ENCODE results near the gene VPS37B. TPM values are rescaled to one million over a fixed set of nuclear protein-coding genes. Genes with fewer than 3 reads are reported as not detected.
A peak's percentile ranks its signal among the peaks of the same experiment; 100 is the strongest.
"Not testable (repeated sequence)": the region's sequence is repeated elsewhere in the genome, so short reads cannot be mapped to it uniquely, and the experiment has no call there.

VPS37B gene
- total and polyA plus RNA-seq, 2 donors (not counting 1 experiment from before 2014, with no cell fraction given) = 10.7 to 25.6 TPM

GRCh38 chr12:122893208-122894153 is 2.4 kb downstream of the VPS37B start:
- H3K27me3 ChIP-seq (ENCODE audit: control insufficient read depth, insufficient read depth, low read length) = no peaks in the 10 kb centered on the region
- H3K27ac ChIP-seq (ENCODE audit: insufficient read depth, low read length) = peak overlapping the region; percentile 93
- H3K4me3 ChIP-seq (replicated peaks in 1 of 4; ENCODE audit: control extremely low read depth in 1 of 4, insufficient read depth in 1 of 4, low read depth in 3 of 4, low read length in 4 of 4) = peak overlapping the region; percentile 67 to 94 (median 88)
- H3K4me1 ChIP-seq (ENCODE audit: control insufficient read depth, extremely low read depth, insufficient read depth, low read length) = peaks cover 15% of the 10 kb centered on the region
- no peaks in the 10 kb centered on the region for H3K9me3 ChIP-seq (ENCODE audit: control insufficient read depth, insufficient read depth, low read depth, low read length)
- TF ChIP-seq EZH2 (IDR thresholded peaks at IDR 0.05; ENCODE audit: low read length, missing control alignments) (no peak), CTCF (conservative IDR thresholded peaks at IDR 0.05 in 1 of 2, IDR thresholded peaks at IDR 0.05 in 1 of 2; ENCODE audit: low read depth in 1 of 2, low read length in 2 of 2) (no peak)
- H3K79me2 ChIP-seq (ENCODE audit: control insufficient read depth, insufficient read depth, low read length) = peaks cover 64% of the 10 kb centered on the region
- H4K20me1 ChIP-seq (ENCODE audit: control insufficient read depth, extremely low read depth, insufficient read depth, low read length) = no peaks in the 10 kb centered on the region
- DNase-seq (ENCODE audit: low read depth in 2 of 2) = no peak
- H3K9ac ChIP-seq (ENCODE audit: insufficient read depth, low read length) = no peak overlapping the region
- H3K36me3 ChIP-seq (ENCODE audit: control insufficient read depth, insufficient read depth, low read length) = no peaks in the 10 kb centered on the region
- no peak overlapping the region for H2AFZ ChIP-seq (ENCODE audit: low read length)
- H3K4me2 ChIP-seq (ENCODE audit: extremely low read depth, insufficient read depth, low read length) = peak overlapping the region; percentile 95

- not testable (repeated sequence) for H4K20me1 ChIP-seq (ENCODE audit: control insufficient read depth, extremely low read depth, insufficient read depth, low read length); H3K4me3 ChIP-seq (replicated peaks in 1 of 4; ENCODE audit: control extremely low read depth in 1 of 4, insufficient read depth in 1 of 4, low read depth in 3 of 4, low read length in 4 of 4); DNase-seq (ENCODE audit: low read depth in 2 of 2); H3K36me3 ChIP-seq (ENCODE audit: control insufficient read depth, insufficient read depth, low read length); H3K9ac ChIP-seq (ENCODE audit: insufficient read depth, low read length); H3K27me3 ChIP-seq (ENCODE audit: control insufficient read depth, insufficient read depth, low read length); H2AFZ ChIP-seq (ENCODE audit: low read length); H3K9me3 ChIP-seq (ENCODE audit: control insufficient read depth, insufficient read depth, low read depth, low read length)
- Histone ChIP-seq H3K4me2 (ENCODE audit: extremely low read depth, insufficient read depth, low read length) (peak overlapping the region; percentile 72), H3K27ac (ENCODE audit: insufficient read depth, low read length) (peak overlapping the region; percentile 33), H3K79me2 (ENCODE audit: control insufficient read depth, insufficient read depth, low read length) (peaks cover 70% of the 10 kb centered on the region), H3K4me1 (ENCODE audit: control insufficient read depth, extremely low read depth, insufficient read depth, low read length) (peaks cover 19% of the 10 kb centered on the region)
Observed at GRCh38 chr12:122892724-122893123, 3.2 kb downstream of the VPS37B start.

GRCh38 chr12:122891661-122892525 is 4.0 kb downstream of the VPS37B start:
- H3K4me1 ChIP-seq (ENCODE audit: control insufficient read depth, extremely low read depth, insufficient read depth, low read length) = peaks cover 24% of the 10 kb centered on the region
- H3K9ac ChIP-seq (ENCODE audit: insufficient read depth, low read length) = no peak overlapping the region
- peak; percentile 75 to 85 for DNase-seq (ENCODE audit: low read depth in 2 of 2)

More at GRCh38 chr12:122891661-122892525, 4.0 kb downstream of the VPS37B start:
- no peaks in the 10 kb centered on the region for H3K27me3 ChIP-seq (ENCODE audit: control insufficient read depth, insufficient read depth, low read length)
- H3K36me3 ChIP-seq (ENCODE audit: control insufficient read depth, insufficient read depth, low read length) = no peaks in the 10 kb centered on the region
- H3K27ac ChIP-seq (ENCODE audit: insufficient read depth, low read length) = peak overlapping the region; percentile 33
- TF ChIP-seq CTCF (conservative IDR thresholded peaks at IDR 0.05 in 1 of 2, IDR thresholded peaks at IDR 0.05 in 1 of 2; ENCODE audit: low read depth in 1 of 2, low read length in 2 of 2) (no peak), EZH2 (IDR thresholded peaks at IDR 0.05; ENCODE audit: low read length, missing control alignments) (no peak)
- no peaks in the 10 kb centered on the region for H4K20me1 ChIP-seq (ENCODE audit: control insufficient read depth, extremely low read depth, insufficient read depth, low read length)
- peak overlapping the region; percentile 72 for H3K4me2 ChIP-seq (ENCODE audit: extremely low read depth, insufficient read depth, low read length)
- peaks cover 79% of the 10 kb centered on the region for H3K79me2 ChIP-seq (ENCODE audit: control insufficient read depth, insufficient read depth, low read length)
- H2AFZ ChIP-seq (ENCODE audit: low read length) = no peak overlapping the region
- peak overlapping the region in 2 of 4 experiments; percentile 39 to 44 for H3K4me3 ChIP-seq (replicated peaks in 1 of 4; ENCODE audit: control extremely low read depth in 1 of 4, insufficient read depth in 1 of 4, low read depth in 3 of 4, low read length in 4 of 4)
- no peaks in the 10 kb centered on the region for H3K9me3 ChIP-seq (ENCODE audit: control insufficient read depth, insufficient read depth, low read depth, low read length)
